NCI-H2227 (cell line): ENCODE data around the gene CYCS.

Experiments used
- DNase-seq: peaks from one replicate; lab custom pipeline; 2025; ENCODE audit not compliant: unreplicated experiment; lab: John Stamatoyannopoulos, UW

CYCS gene

DNA sequence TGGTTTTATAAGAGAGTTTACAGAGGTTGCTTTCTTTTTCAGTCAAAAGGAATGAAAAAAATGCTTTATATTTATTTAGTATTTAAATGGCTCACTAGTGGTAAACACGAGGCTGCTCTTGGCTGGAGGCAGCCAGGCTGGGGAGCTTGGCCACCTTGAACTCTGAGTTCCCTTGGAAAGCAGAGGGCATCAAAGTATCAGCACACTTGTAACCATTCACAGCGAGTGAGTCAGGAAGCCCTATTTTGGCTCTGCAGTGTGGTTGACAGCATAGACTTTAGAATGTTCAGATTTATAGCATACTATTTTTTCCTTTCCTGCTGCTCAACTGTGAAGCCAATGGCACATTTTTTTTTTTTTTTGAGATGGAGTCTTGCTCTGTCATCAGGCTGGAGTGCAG lies 51.6 kb downstream of the CYCS start:
- no peak for DNase-seq
